DMS 273 (cell line): ENCODE results near the gene DNAJB1.
"Not testable (repeated sequence)": the region's sequence is repeated elsewhere in the genome, so short reads cannot be mapped to it uniquely, and the experiment has no call there.

Experiments
- DNase-seq: peaks from one replicate; lab custom pipeline; 2025; ENCODE audit not compliant: unreplicated experiment; lab: John Stamatoyannopoulos, UW

DNAJB1 gene

GRCh38 chr19:14517840-14518505 lies at the start of gene DNAJB1:
Gene DNAJB1, minus strand, starts transcription at chr19:14518397. Its CDS starts 48 bp downstream, at chr19:14518349.
- peak; percentile 84 for DNase-seq

GRCh38 chr19:14567079-14567478 lies 48.9 kb upstream of the DNAJB1 start:
- no peak for DNase-seq

- no peak for DNase-seq
Observed at GRCh38 chr19:14566712-14567077, 48.5 kb upstream of the DNAJB1 start.

GRCh38 chr19:14565765-14566711 lies 47.8 kb upstream of the DNAJB1 start:
- no peak for DNase-seq

GRCh38 chr19:14565298-14565679 lies 47.1 kb upstream of the DNAJB1 start:
- no peak for DNase-seq

- not testable (repeated sequence) for DNase-seq
Observed at GRCh38 chr19:14564652-14565297, 46.6 kb upstream of the DNAJB1 start.

- peak; percentile 64 for DNase-seq
Observed at GRCh38 chr19:14563989-14564651, 45.9 kb upstream of the DNAJB1 start.

- no peak for DNase-seq
Observed at GRCh38 chr19:14563590-14563926, 45.4 kb upstream of the DNAJB1 start.

- peak; percentile 28 for DNase-seq
Observed at GRCh38 chr19:14562660-14563589, 44.7 kb upstream of the DNAJB1 start.

GRCh38 chr19:14561847-14562351 lies 43.7 kb upstream of the DNAJB1 start:
- DNase-seq = peak; percentile 77

GRCh38 chr19:14561249-14561648 lies 43.1 kb upstream of the DNAJB1 start:
- DNase-seq = no peak

GRCh38 chr19:14560776-14561108 lies 42.5 kb upstream of the DNAJB1 start:
- DNase-seq = no peak

GRCh38 chr19:14559916-14560775 lies 41.9 kb upstream of the DNAJB1 start:
- DNase-seq = no peak

GRCh38 chr19:14558370-14559066 lies 40.3 kb upstream of the DNAJB1 start:
- DNase-seq = peak; percentile 40

GRCh38 chr19:14556662-14557188 lies 38.5 kb upstream of the DNAJB1 start:
- peak; percentile 79 for DNase-seq

GRCh38 chr19:14555918-14556661 lies 37.9 kb upstream of the DNAJB1 start:
- DNase-seq = no peak

- peak; percentile 81 for DNase-seq
Observed at GRCh38 chr19:14554382-14554812, 36.2 kb upstream of the DNAJB1 start.

GRCh38 chr19:14553939-14554243 lies 35.7 kb upstream of the DNAJB1 start:
- no peak for DNase-seq
